HG03025 (cell line): Measurements from ENCODE around the gene SH3GL1.

ENCODE experiments used
- ATAC-seq: cut with Tn5 transposase; IDR thresholded peaks from one replicate; pipeline ENCODE4 v1.9.1; 2021; ENCODE audit warnings: mild to moderate bottlenecking, moderate library complexity; ENCODE audit not compliant: unreplicated experiment, low FRiP score

SH3GL1 gene

DNA sequence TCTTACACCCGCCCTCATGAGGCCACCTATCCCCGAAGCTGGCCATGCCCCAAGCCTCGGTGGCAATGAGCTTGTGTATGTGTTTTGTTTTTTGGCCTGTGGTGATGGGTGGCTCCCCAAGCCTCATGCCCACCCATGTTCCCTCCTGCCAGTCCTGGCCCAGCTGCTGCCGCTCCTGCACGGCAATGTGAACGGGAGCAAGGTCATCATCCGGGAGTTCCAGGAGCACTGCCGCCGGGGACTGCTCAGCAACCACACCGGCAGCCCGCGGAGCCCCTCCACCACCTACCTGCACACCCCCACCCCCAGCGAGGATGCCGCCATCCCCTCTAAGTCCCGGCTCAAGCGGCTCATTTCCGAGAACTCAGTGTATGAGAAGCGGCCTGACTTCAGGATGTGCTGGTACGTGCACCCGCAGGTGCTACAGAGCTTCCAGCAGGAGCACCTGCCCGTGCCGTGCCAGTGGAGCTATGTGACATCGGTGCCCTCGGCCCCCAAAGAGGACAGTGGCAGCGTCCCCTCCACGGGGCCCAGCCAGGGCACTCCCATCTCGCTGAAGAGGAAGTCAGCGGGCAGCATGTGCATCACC, 32.7 kb upstream of the SH3GL1 start:
- ATAC-seq: no peak

DNA sequence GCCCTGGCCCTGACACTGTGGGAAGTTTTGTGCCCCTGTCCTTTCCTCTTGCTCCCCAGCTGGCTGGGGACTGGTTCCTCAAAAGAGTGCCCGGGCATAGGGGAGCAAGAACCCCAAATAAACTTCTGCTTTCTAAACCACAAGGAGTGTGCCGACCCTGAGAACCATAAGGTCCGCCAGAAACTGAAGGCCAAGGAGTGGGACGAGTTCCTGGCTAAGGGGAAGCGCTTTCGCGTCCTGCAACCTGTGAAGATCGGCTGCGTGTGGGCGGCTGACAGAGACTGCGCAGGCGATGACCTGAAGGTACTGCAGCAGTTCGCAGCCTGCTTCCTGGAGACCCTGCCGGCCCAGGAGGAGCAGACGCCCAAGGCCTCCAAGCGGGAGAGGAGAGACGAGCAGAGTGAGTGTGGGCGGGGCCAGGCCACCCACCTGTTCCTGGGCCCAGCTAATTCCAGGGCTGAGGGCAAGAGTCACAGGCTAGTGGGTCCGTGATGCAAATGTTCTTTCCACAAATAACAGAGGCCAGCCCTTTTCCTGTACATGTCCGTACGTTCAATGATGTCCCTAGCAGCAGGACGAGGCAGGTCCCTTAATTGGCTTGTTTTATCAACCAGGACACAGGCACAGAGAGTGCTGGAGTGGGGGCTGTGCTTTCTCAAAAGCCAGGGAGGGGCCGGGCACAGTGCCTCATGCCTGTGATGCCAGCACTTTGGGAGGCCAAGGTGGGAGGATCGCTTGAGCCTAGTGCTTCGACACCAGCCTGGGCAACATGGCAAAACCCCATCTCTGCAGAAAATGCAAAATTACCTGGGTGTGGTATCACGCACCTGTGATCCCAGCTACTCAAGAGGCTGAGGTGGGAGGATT, 31.7 kb upstream of the SH3GL1 start:
- no peak for ATAC-seq

DNA sequence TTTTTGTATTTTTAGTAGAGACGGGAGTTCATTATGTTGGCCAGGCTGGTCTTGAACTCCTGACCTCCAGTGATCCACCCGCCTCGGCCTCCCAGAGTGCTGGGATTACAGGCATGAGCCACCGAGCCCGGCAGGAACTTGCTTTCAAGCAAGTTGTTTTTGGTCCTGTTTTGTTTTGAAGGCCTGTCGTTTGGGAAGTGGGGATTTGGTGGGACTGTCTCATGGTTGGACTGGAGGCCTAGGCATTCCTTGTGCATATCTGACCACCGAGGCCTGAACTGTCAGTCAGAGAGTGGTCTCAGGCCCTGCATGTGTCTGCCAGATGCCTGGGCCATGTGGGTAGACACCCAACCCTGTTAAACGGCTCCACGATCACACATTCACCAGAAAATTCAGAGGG, 30.9 kb upstream of the SH3GL1 start:
- no peak for ATAC-seq

- ATAC-seq: no peak
Observed at GRCh38 chr19:4430760-4431159, 30.4 kb upstream of the SH3GL1 start.

DNA sequence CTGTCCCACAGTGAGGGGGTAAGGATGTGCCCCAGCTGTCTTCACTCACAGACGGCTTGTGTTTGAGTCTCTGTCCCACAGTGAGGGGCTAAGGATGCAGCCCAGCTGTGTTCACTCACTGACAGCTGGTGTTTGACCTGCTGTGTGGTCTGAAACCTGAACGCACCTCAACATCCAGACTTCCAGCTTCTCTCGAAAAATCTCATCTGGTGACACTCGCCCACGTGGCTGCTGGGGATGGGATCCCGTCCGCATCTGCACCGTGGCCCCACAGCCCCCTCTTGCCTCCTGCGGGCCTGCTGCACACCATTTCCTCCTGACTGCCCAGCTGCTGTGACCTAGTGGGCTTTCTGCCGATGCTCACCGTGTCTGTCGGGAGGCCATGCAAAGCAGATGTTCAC, 29.4 kb upstream of the SH3GL1 start:
- ATAC-seq: no peak

DNA sequence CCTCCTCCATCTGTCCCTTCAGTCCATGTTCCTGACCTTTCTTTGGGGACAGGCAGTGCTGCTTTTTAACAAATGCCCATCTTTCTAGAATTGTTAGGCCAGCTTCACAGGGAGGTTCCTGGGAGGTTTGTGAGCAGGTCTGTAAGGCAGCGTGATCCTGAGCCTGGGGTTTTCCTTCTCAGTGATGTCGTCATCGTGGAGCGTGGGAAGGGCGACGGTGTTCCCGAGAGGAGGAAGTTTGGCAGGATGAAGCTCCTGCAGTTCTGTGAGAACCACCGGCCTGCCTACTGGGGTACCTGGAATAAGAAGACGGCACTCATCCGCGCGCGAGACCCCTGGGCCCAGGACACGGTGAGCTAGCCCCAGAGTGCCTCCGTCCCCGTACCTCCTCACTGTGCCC, 28.9 kb upstream of the SH3GL1 start:
- no peak for ATAC-seq

DNA sequence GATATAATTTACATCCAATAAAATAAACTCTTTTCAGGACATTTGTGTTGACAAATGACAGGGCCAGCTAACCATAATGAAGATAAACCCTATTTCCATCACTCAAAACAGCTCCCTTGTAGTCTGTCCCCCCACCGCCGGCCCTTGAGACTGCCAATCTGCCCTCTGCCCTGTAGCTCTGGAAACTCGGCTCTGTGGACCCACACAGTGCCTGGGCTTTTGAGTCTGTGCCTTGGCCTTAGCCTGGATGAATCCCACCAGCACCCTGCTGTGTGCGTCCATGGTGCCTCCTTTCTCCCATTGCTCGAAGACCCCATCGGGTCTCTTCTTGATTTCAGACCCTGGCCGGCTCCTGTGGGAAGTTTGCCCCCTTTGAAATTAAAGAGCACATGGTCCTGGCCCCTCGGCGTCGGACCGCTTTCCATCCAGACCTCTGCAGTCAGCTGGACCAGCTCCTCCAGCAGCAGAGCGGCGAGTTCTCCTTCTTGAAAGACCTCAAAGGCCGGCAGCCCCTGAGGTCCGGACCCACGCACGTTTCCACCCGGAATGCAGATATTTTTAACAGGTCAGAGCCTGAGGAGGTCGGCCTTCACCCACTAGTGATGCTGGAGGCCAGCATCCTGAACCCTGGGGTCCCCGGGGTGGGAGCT, 28.1 kb upstream of the SH3GL1 start:
- no peak for ATAC-seq

- no peak for ATAC-seq
Observed at GRCh38 chr19:4425537-4425936, 25.2 kb upstream of the SH3GL1 start.

DNA sequence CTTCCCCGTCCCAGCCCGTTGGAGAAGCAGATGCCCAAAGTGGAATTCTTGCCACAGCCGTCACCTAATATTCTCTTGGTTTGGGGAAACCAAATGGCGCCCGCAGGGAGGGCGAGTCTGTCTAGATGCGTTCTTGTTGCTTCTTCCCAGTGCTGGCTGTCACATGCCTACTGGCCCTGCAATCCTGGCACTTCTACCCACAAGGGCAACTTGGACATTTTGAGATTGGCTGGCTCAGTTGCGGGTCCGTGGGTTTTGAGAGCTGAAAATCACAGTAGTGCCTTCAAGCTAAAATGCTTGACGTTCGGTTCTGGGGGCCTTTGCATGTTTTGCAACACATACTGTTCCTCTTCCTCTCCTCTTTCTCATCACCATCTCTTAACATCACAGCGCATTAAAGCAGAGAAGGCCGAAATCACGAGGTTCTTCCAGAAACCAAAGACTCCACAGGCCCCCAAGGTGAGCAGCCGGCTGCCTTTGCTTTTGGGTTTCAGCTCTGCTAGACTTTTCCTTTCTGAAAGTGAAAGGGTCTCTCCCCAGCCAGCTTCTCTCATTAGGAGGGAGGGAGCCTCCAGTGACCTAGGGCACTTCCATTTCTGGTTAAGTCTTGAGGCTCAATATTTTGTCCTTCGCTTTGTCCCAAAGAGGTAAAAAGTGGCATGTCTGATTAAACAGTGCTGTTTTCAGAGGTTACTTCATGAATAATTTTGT, 23.2 kb upstream of the SH3GL1 start:
- ATAC-seq: no peak

DNA sequence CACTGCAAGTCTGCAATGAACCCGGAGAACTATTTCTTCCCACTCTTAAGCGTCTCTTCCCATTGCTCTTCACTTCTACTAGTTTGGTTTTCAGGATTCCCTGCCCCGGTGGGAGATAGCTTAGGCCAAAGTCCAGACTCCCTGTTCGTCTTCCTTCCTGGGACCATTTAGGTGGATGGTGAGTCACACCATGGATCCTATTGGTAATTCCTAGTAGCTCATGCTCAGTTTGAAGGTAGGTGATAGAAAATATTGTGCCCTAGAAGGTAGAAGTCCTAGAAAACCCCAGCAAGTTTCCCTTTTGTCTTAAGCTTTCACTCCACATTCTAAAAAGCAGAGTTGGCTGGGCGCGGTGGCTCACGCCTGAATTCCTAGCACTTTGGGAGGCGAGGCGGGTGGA, 15.9 kb upstream of the SH3GL1 start:
- no peak for ATAC-seq

DNA sequence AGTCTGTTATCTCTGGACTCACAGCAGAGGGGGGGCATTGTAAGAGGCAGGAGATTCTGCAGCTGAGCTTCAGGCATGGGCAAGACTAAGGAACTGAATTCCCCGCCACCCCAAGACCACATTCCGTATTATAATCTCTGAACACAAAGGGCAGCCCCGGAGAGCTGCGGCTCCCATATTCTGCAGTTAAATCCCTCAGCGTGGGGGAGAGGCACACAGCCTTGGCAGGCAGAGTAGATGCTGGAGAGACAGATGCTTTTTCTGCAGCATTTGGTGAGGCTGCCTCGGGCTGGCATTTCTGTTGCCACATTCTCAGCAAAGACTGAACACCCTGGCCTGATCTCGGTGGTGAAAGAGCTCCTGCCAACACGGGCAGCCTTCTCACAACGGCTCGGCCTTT, 15.0 kb upstream of the SH3GL1 start:
- no peak for ATAC-seq

- no peak for ATAC-seq
Observed at GRCh38 chr19:4414800-4415321, 14.5 kb upstream of the SH3GL1 start.

GRCh38 chr19:4414144-4414799, 13.9 kb upstream of the SH3GL1 start:
- ATAC-seq: no peak

DNA sequence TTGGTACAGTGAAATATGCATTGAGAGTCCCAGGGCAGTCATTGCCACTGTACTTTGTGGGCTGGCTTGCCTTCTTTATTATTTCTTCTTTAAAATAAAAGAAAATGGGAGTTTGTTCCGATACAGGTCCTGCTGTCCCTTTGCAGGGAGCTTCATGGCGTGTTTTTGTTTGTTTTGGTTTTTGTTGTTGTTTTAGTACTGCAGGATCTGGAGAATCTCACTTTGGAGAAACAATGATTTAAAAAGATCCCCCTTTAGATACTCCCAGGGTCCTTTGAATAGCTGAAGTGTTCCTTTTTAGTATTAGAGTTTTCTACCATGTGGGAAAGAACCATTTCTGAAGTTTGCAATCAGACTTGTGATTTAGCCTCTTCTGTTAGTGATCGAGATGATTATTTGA, 13.2 kb upstream of the SH3GL1 start:
- ATAC-seq: no peak

DNA sequence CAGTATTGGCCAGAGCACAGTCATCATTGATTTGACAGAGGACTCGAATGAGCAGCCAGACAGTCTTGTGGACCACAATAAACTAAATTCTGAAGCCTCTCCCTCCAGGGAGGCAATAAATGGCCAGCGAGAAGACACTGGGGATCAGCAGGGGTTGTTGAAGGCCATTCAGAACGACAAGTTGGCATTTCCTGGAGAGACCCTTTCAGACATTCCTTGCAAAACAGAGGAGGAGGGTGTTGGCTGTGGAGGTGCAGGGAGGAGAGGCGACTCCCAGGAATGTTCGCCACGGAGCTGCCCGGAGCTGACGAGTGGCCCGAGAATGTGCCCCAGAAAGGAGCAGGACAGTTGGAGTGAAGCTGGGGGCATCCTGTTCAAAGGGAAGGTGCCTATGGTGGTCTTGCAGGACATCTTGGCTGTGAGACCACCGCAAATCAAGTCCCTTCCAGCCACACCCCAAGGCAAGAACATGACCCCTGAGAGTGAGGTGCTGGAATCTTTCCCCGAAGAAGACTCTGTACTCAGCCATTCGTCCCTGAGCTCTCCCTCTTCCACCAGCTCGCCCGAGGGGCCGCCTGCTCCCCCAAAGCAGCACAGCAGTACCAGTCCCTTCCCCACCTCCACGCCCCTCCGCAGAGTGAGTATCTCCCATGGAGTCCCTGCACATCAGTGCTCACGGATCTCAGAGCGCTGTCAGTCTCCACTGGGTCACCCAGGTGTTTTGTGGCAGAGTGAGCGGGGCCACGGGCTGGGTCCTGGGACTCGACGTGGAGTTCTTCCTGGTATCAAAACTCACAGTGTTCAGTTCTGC, 9.0 kb upstream of the SH3GL1 start:
- no peak for ATAC-seq

- no peak for ATAC-seq
Observed at GRCh38 chr19:4406626-4407025, 6.3 kb upstream of the SH3GL1 start.

DNA sequence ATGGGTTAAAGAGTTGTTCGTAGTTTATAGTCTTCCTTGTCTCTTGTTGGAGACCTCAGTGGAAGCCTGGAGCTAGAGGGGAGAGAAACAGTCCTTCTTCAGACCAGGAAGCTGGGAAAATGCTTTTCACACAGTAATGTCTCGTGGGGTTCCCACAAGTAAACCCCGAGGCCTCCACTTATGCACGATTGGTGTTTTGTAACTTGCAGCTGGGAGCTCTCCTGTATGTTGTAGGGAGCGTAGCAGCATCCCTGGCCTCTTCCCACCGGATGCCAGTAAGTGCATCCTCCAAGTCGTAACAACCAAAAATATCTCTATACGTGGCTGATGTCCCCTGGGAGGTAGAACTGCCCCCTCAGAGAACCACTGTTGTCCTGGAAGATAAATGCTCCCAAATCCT, 5.6 kb upstream of the SH3GL1 start:
- ATAC-seq: no peak

DNA sequence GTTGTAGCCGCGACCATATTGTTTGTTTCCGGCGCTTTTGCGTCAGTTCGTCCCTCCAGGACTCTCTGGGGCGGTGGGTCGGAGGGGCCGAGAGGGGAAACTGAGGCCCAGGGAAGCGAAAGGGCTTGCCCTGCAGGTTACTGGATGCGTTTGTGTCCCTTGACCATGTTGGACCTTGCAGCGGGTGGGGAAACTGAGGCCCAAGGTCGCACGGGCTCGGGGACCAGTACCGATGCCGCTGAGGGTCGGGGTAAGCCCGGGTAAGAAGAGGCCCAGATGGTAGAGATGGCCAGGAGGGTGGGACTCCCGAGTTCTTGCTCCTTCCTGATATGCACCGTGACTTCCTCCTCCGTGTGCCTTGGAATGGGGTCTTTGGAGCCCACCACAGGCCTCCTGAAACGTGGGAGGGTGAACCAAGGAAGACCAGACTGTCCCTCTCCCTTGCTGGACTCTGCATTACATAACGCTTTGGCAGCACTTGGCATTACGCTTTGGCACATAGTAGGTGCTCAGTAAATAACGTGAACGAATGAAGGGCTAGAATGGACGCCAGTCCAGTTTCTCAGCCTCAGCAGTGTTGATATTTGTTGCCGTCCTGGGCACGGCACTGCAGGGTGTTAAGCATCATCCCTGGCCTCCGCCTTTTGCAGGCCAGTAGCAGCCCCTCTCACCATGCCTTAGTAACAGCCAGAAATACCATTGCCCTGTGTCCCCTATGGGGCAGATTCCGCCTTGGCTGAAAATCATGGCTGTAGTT, 2.8 kb upstream of the SH3GL1 start:
- ATAC-seq: no peak
